GM18858 (cell line): ENCODE measurements around the gene GPR153.
"Not testable (repeated sequence)": the region's sequence is repeated elsewhere in the genome, so short reads cannot be mapped to it uniquely, and the experiment has no call there.

Source experiments
- ATAC-seq: cut with Tn5 transposase; IDR thresholded peaks from one replicate; pipeline ENCODE4 v1.9.1; 2021; ENCODE audit not compliant: unreplicated experiment

GPR153 gene

DNA sequence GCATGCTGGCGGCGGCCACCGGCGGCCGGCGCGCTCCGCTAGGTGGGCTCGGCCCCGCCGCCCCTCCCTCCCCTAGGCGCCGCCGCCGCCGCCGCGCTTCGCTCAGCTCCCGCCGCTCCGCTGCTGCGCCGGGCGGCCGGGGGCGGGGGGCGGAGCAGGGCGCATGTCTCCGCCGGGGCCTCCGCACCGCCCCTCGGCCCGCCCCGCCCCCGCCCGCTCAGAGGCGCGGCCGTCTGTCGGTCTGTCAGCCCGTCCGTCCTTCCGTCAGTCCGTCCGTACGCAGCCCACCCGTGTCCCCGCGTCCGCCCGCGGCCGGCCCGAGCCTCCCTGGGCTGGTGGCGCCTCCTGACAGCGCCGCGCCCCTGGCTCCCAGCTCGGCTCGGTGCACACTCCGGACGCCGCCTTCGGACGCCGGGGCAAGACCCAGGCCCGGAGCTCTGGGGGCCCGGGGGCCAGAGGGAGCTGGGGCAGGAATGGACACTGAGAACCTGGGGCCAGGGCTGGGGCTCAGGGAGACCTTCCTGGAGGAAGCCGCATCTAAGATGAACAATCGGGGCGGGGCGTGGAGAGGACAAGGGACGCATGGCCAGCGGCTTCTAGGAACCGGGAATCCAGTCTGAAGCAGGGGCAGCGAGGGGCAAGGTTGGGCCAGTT, at the start of gene GPR153:
TSS of gene GPR153 (minus strand) at position 138 of the 654 bp plus-strand sequence. CDS start 6,193 bp downstream, outside the sequence.
- ATAC-seq = no peak

DNA sequence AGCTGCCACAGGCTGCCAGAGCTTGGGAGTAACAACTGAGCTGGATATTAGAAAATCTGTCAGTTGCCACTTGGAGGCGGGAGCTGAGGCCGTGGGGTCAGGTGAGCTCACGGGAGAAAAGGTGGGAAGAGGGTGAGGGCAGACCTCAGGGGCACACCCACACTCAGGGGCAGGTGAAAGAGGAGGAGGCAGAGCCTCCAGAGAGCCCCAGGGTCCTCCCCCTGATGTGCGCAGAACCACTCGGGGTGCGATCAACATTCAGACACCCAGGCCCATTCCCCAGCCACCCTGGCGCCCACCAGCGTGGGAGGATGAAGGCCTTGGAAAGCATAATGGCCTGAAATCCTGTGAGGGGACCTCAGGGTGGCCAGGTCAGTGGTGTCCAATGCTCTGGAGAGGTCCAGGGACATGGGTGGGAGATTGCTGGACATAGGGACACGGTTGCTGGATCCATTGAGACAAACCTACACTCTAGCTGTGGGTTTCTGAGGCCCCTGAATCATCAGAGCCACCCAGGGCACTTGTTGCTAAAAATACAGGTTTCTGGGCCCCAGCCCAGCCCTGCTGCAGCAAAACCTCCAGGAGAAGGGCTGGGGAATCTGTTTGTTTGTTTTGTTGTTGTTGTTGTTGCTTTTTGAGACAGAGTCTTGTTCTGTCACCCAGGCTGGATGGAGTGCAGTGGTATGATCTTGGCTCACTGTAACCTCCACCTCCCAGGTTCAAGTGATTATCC, 49.4 kb upstream of the GPR153 start:
- no peak for ATAC-seq

DNA sequence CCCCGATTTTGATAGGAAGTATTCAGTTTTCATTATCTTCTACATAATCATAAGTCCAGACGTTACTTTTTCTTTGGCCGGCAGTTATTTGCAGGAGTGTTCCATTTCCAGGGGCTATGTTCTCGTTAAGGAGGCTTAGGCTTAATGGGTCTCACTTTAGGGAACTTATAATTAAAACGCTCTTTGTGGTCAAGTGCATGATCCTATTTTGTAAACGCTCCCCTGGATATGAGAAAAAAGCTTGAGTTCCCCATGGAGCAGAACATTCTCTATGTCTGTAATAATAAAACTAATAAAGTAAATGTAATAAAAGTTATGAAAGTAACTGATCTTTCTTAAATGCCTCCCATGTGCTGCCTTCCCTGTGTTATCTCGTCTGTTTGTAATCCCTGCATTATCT, 48.7 kb upstream of the GPR153 start:
- ATAC-seq = no peak

DNA sequence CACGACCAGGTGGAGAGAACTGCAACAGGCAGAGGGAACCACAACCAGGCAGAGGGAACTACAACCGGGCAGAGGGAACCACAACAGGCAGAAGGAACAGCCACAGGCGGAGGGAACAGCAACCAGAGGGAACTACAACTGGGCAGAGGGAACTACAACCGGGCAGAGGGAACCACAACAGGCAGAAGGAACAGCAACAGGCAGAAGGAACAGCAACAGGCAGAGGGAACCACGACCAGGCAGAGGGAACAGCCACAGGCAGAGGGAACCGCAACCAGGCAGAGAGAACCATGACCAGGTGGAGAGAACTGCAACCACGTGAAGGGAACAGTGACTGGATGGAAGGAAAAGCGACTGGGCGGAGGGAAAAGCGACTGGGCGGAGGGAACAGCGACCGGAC, 47.6 kb upstream of the GPR153 start:
- ATAC-seq = no peak

DNA sequence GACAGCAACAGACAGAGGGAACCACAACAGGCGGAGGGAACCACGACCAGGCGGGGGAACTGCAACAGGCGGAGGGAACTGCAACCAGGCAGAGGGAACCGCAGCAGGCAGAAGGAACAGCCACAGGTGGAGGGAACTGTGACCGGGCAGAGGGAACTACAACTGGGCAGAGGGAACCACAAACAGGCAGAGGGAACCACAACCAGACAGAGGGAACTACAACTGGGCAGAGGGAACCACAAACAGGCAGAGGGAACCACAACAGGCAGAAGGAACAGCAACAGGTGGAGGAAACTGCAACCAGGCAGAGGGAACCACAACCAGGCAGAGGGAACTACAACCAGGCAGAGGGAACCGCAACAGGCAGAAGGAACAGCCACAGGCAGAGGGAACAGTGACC, 46.8 kb upstream of the GPR153 start:
- not testable (repeated sequence) for ATAC-seq

DNA sequence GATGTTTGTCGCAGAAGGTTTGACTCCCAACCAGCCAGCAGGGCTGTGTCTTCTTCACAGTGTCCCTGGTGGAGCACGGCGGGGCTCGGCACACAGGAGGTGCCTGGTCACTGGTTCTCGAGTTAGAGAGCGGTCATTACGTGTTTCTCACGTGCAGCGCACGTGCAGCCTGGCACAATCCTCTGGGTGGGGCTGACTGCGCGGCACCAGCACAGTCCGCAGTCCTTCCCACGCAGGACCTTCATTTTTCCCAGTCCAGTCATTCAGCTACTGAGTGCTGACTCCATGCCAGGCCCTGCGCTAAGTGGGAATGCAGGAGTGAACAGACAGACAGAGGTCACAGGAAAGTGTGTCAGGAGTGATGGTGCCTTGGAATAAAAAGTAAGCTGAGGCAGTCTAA, 46.2 kb upstream of the GPR153 start:
- ATAC-seq = no peak

DNA sequence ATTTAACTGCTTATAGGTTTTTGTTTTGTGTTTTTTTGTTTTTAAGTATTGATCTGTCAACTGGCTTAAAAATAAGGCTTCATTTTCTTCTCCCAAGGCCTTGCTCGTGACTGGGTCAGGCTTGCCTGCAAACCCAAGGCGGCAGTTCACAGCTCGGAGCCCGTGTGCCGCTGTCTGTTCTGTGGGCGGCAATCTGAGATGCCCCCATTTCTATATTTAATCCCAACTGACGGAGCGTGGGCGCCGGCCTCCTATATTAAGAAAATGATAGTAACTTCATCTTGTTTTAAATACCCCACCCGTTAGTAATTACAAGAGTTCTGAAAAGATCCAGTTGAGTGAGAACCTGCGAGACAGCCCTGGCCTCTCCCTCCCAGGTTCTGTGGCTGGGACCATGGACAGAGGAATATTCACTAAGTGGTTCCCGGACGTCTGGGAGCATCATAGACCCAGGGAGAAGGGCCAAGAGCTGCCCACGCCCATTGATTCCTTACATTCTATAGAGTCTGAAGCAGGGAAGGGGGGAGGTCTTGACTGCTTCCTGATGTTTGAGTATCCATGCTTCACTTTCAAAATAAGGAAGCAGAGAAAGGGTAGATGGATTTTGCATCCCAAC, 42.6 kb upstream of the GPR153 start:
- no peak for ATAC-seq

DNA sequence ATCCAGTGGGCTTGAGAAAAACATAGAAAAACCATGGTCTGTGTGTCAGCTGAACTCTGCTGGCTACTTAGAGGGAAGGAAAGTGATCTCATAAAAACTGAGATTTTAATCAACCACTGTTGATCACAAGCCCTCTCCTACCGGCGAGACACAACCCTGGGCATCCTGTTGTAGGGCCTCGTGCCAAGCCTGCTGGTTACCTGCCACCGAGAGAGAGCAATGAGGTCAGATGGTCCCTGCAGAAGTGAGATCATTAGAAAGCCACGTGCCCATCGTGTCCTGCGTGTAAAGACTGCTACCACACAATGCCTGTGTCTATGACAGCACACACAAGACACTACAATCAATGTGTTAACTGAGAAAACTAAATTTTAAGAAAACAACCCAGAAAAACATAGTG, 41.7 kb upstream of the GPR153 start:
- no peak for ATAC-seq

DNA sequence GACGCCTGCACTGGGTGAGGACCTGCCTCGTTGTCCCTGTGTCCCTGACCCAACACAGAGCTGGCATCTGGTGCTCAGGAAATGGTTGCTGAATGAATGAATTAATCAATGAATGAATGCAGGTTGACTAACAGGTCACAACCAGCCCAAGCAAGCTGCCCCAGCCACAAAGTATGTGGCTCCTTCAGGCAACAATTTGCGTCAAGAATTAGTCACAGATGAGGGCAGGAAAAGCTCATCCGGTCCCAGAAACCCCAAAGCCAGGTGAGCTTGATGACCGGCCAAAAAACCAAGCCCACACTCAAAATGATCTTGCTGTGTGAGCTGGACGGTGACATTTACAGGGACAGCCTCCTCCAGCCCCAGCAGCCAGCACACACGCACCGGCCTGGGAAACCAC, 40.6 kb upstream of the GPR153 start:
- ATAC-seq = no peak

DNA sequence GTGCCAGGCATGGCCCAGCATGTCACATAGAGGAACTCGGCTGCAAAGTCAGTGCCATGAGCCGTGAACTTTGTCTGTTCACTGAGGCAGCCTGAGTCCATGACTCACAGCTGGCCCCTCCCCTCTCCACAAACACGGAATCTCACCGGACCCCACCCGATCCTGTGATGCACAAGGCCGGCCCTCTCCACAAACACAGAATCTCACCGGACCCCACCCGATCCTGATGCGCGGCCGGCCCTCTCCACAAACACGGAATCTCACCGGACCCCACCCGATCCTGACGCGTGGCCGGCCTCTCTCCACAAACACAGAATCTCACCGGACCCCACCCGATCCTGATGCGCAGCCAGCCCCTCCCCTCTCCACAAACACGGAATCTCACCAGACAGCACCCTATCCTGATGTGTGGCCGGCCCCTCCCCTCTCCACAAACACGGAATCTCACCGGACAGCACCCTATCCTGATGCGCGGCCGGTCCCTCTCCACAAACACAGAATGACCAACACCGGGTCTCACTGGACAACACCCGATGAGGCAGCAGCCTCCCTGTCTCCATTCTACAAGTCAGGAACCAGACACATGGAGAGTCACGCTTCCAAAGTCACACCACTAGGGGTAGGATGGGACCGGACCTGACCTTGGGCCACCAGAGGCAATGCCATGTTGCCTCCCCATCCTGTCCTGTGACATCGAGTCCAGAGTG, 39.6 kb upstream of the GPR153 start:
- no peak for ATAC-seq

DNA sequence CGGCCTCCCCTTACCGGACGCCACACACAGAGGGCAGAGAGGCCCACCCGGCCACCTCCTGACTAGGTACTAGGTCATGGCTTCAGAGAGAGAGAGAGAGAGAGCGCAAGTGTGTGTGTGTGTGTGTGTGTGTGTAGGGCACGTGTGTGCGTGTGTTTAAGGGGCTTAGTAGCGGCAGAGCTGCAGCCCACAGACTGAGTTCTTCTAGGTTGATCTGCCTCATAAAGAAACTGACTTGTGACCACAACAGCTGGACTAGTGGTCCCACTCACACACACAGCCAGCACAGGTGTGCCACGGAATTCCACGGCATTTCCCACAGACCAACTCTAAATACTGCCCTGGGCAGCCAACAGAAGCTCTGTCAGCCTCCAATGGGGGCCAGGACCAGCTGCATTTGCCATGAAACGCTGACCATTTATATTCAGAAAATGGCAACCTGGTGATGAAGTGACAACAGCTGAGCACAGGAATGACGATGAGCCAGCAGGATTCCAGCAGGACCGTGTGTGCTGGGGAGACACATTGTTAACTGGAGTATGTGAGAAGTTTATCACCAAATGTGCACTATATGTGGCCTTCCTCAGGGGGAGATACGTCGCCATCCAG, 38.8 kb upstream of the GPR153 start:
- no peak for ATAC-seq

DNA sequence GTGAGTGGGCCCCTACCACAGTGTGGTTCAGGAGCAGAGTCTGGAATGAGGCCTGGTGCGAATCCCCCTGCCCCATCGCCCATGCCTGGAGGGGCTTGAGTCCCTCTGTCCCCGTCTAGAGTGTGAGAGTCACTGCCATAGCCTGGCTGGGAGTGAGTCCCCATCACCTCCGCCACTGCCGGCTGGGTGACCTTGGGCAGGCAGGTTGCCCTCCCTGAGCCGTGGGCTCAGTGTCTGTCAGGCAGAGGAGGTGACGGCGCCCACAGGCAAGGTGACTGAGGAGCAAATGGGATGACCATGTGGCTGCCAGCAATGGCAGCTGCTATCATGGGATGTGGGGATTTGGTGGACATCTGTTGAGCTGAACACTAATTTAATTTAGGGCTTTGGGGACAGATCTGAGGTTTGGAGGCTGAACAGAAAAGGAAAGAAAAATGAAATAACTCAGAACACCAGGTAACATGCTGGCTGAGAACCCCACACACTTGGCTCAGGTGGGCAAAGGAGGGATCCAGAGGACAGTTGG, 38.1 kb upstream of the GPR153 start:
- no peak for ATAC-seq

DNA sequence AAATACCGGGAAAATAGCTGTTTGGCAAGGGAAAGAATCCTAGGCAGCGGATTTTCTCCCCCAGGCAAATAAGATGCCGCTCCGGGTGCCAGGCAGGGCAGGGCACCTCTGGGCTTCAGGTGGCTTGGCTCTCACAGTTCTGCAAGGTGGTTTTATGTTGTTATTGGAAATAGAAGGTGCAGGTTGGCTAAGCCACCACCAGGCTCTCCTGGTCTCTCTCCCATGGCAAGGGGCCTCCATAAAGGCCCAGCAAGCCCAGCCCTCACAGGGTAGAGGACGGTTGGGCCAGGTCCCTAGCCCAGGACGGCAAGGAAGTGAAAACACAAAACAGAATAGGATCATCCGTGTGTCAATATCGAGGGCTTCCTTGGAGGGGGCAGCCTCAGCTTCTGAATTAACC, 37.6 kb upstream of the GPR153 start:
- ATAC-seq = no peak

DNA sequence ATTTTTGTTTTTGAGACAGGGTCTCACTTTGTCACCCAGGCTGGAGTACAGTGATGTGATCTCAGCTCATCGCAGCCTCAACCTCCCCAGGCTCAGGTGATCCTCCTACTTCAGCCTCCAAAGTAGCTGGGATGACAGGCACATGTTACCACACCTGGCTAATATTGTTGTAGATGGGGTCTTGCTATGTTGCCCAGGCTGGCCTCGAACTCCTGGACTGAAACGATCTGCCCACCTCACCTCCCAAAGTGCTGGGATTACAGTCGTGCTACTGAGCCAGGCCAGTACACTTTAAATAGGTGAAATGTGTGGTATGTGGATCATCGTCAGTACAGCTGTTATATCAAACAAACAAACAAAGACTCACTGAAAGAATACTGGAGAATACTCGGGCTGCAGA, 35.0 kb upstream of the GPR153 start:
- no peak for ATAC-seq

DNA sequence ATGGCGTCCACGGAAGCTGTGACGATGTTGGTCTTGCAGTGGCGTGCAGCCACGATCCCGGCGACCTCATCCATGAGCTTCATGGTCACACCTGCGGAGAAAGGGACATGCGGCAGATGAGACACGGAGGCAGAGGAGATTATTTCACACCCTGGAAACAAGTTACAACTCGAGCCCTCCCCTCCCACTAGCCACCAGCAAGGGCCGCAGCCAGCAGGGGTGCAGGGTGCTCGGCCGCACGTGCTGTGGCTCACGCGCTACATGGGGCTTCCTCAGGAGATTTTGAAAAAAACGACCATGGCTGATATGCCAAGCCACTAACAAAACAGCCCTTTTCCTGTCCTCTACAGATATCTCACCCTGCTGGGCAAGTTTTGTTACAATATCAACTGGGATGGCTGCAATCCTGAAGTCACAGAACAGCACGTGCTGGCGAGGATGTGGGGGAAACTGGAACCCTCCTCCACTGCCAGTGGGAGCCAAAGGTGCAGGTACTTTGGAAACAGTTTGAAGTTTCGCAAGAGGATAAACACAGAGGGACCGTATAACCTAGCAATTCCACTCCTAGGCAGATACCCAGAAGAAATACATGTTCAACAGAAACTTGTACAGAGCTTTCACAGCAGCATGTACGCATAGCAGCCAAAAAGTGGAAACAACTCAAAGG, 34.1 kb upstream of the GPR153 start:
- ATAC-seq = no peak

DNA sequence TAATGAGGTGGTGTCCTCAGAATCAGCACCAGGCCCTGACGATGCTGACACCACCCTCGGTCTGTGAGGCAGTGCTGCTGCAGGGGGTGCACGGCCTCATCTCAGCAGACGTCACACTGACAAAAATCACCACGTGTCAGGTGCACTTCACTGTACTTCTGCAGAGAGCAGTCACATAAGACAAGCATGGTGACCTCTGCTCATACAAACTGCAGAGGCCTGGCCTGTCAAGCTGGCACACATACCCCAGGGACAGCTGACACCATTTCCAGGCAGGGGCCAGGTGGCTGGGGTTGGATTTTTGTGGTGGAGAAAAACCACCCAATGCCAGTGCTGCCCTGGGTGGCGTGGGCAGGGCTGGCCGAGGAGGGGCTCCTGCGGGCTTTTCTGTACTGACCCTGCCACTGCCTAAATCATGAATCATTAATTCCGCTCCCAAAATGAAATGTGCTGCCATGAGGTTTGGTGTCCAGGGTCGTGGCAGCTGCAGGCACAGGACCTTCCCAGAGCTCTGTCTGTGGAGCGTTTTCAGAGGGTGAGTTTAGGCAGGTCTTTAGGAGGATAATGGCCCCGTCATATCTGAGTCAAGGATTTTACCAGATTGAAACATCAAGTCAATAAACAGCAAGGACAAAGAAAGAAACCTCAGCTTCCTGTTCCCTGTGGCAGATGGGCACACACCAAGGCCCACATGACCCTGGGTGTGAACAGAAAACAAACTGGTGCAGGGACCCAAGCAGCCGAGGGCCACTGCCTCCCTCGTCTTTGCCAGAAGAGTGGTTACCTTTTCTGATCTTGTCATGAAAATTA, 33.4 kb upstream of the GPR153 start:
- ATAC-seq = no peak

DNA sequence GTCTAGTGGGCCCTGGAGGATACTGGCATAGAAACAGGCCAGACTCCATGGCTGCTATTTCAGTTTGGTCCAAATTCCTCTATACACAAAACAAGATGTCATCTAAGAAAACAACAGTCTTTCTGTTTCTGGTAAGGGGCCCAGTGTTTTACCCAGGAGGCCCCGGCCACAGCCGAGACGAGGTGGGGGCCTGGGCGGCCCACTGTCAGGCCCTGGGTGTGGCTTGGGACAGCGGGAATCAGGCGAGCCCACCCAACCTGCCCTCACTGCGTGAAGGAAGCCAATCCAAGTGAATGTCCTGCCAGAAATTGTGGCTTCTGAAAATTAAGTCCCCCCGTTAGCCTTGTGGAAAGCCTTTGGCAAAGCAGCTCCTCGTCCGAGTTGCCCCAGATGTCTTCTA, 31.2 kb upstream of the GPR153 start:
- ATAC-seq = no peak

DNA sequence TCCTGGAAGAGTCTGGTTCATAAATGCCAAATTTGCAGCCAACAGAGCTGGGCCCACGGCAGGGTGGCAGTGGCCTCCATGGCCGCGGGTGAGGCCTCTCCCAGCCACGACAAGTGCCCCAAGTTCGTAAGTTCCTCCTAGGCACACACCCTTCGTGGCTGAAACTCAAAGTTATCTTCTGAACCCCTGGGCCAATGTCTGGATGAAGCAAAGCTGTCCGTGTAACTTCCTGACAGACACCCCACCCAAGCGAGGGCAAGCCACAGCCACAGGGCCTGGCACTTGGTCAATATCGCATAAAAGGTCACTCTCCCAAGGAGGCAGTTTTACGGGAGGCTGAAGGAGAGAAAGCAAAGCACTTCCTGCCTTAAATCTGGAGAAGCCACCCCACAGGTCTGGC, 27.8 kb upstream of the GPR153 start:
- ATAC-seq = no peak

DNA sequence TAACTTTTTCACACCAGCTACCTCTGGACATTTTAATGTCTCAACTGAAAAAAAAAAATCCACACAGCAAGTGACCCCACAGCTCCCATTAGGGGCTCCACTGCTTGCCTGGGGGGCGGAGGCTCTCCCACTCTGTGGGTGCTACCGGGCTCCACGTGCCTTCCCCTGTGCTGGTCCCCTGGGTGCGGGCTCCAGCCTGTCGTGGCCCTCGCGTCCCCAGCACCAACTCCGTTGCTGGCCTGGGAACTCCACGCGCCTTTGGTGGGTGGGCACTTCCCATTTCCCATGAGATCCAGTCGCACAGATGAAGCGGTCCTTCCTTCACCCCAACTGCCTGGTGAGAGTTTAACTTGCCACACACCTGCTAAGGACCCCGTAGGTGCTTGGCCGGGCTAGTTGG, 27.1 kb upstream of the GPR153 start:
- no peak for ATAC-seq

DNA sequence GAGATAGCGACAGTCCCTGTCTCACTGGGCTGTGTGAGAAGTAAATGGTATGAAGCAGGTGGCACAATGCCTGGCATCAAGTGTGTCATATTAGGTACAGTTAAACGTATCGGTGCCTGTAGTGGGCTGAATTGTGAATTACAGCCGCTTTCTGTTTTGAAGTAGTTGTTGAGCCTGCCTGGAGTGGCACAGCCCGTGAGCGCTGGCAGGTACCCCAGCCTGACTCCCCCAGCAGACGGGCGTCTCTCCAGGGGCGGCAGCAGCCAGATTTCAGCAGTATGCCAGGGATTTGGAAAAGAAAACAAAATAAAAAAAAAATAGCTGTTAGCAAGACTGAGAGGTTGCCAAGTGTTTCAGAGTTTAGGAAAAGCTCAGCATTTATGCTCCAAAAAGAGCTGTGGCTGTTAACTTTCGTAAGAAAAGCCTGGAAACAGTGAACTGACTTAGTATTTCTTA, 26.6 kb upstream of the GPR153 start:
- ATAC-seq = no peak
